CD14-positive monocyte (primary cell): ENCODE measurements around the gene PSMD1. TPM values are rescaled to one million over a fixed set of nuclear protein-coding genes. Genes with fewer than 3 reads are reported as not detected.

Source experiments
- DNase-seq, 3 donors: peaks; one replicate each; pipeline ENCODE4 v3.0.0-alpha.2; 2011 to 2022
- H2AFZ ChIP-seq: 2 replicates; pipeline ENCODE4 v1.6.0; 2012; ENCODE audit warnings: mild to moderate bottlenecking, low read depth, low read length, inconsistent platforms; ENCODE audit not compliant: insufficient read depth, poor library complexity, severe bottlenecking
- H3K27ac ChIP-seq, 2 donors: 1 replicate in 1 of 2; 2 replicates in 1 of 2; pipeline ENCODE4 v1.5.1; 2012 to 2013; ENCODE audit warnings: low read length in 2 of 2, control low read depth in 1 of 2, inconsistent platforms in 1 of 2, low read depth in 1 of 2, mild to moderate bottlenecking in 1 of 2
- H3K27me3 ChIP-seq, 2 donors: one replicate each; pipeline versions ENCODE4 v1.6.0 to v1.6.1; 2011 to 2013; ENCODE audit warnings: low read length in 2 of 2; ENCODE audit not compliant: control insufficient read depth in 2 of 2, insufficient read depth in 2 of 2
- H3K36me3 ChIP-seq, 2 donors: replicated peaks in 1 of 2; 1 replicate in 1 of 2; 2 replicates in 1 of 2; pipeline versions ENCODE4 v1.5.1 to v1.6.1; 2012 to 2013; ENCODE audit warnings: low read length in 2 of 2, control low read depth in 1 of 2, inconsistent platforms in 1 of 2, mild to moderate bottlenecking in 1 of 2; ENCODE audit not compliant: insufficient read depth in 2 of 2, control insufficient read depth in 1 of 2
- H3K4me1 ChIP-seq, 2 donors: 1 replicate in 1 of 2; 2 replicates in 1 of 2; pipeline versions ENCODE4 v1.5.1 to v1.6.1; 2012 to 2013; ENCODE audit warnings: low read length in 2 of 2, control low read depth in 1 of 2, inconsistent platforms in 1 of 2, mild to moderate bottlenecking in 1 of 2, moderate library complexity in 1 of 2; ENCODE audit not compliant: insufficient read depth in 2 of 2, control insufficient read depth in 1 of 2
- H3K4me2 ChIP-seq: replicated peaks from 2 replicates; pipeline ENCODE3; 2012; ENCODE audit warnings: low read length, moderate library complexity, mild to moderate bottlenecking; ENCODE audit not compliant: poor library complexity, severe bottlenecking; ENCODE audit errors: extremely low read depth
- H3K4me3 ChIP-seq, 3 experiments: fragments of 200-600 bp in 1 of 3; sonication (generic) in 1 of 3; replicated peaks in 1 of 3; 1 replicate in 2 of 3; 2 replicates in 1 of 3; pipeline ENCODE4 v1.5.1; 2011 to 2013; ENCODE audit warnings: low read length in 3 of 3, mild to moderate bottlenecking in 3 of 3, control low read depth in 2 of 3, low read depth in 2 of 3, inconsistent platforms in 1 of 3, moderate library complexity in 1 of 3
- H3K79me2 ChIP-seq: 2 replicates; pipeline ENCODE4 v1.6.0; 2012; ENCODE audit warnings: mild to moderate bottlenecking, control low read depth, inconsistent platforms, low read length, moderate library complexity; ENCODE audit not compliant: insufficient read depth
- H3K9ac ChIP-seq: 2 replicates; pipeline ENCODE4 v1.6.0; 2017; ENCODE audit warnings: low read length, mild to moderate bottlenecking; ENCODE audit not compliant: insufficient read depth, poor library complexity, severe bottlenecking
- H3K9me3 ChIP-seq, 2 donors: replicated peaks in 1 of 2; 1 replicate in 1 of 2; 2 replicates in 1 of 2; pipeline versions ENCODE4 v1.5.1 to v1.6.1; 2012 to 2013; ENCODE audit warnings: low read length in 2 of 2, control low read depth in 1 of 2; ENCODE audit not compliant: control insufficient read depth in 1 of 2, insufficient read depth in 1 of 2
- H4K20me1 ChIP-seq: 2 replicates; pipeline ENCODE4 v1.6.0; 2012; ENCODE audit warnings: mild to moderate bottlenecking, low read length, control low read depth, moderate library complexity; ENCODE audit not compliant: insufficient read depth
- H3K27ac Mint-ChIP-seq, 7 donors: one replicate each; pipeline ENCODE4 v1.8.0; 2020; ENCODE audit warnings: mild to moderate bottlenecking in 7 of 7, mixed read lengths in 7 of 7, moderate library complexity in 6 of 7, inconsistent platforms in 2 of 7
- H3K27me3 Mint-ChIP-seq, 3 donors: one replicate each; pipeline ENCODE4 v1.8.0; 2021 to 2022; ENCODE audit warnings: low read depth in 3 of 3, mild to moderate bottlenecking in 3 of 3, mixed read lengths in 3 of 3, moderate library complexity in 3 of 3, inconsistent platforms in 1 of 3
- H3K36me3 Mint-ChIP-seq, 2 donors: one replicate each; pipeline ENCODE4 v1.8.0; 2020; ENCODE audit warnings: mixed read lengths in 2 of 2, inconsistent platforms in 1 of 2, mild to moderate bottlenecking in 1 of 2
- H3K4me1 Mint-ChIP-seq: one replicate; pipeline ENCODE4 v1.8.0; 2020; ENCODE audit warnings: mild to moderate bottlenecking, mixed read lengths
- H3K4me3 Mint-ChIP-seq, 2 donors: one replicate each; pipeline ENCODE4 v1.8.0; 2020; ENCODE audit warnings: mild to moderate bottlenecking in 2 of 2, mixed read lengths in 2 of 2, moderate library complexity in 1 of 2
- H3K9me3 Mint-ChIP-seq, 7 donors: one replicate each; pipeline ENCODE4 v1.8.0; 2020 to 2022; ENCODE audit warnings: mixed read lengths in 7 of 7, mild to moderate bottlenecking in 6 of 7, moderate library complexity in 6 of 7, inconsistent platforms in 2 of 7
- CTCF ChIP-seq: fragments of 200-600 bp; IDR thresholded peaks from one replicate; pipeline ENCODE4 v1.8.0; 2022; ENCODE audit warnings: antibody characterized with exemption, mild to moderate bottlenecking
- WGBS: methylation state at CpG from one replicate; pipeline ENCODE4 v1.1.5; 2013; ENCODE audit warnings: missing lambda C conversion rate; ENCODE audit not compliant: insufficient coverage; 5-methylcytosine and 5-hydroxymethylcytosine counted together
- intact Hi-C, 2 donors: fragments of 100-400 bp; cut with micrococcal nuclease; formaldehyde crosslinking; loops; one replicate each; pipeline versions ENCODE4 v1.15.0 to v1.15.1; 2023
- polyA plus RNA-seq, 3 donors: library from polyadenylated mRNA; depleted of rRNA in 1 of 3; unstranded in 2 of 3; stranded (reverse) in 1 of 3; fragments of 300-500 nt in 2 of 3; fragments of >200 nt in 1 of 3; fragmentation: Illumina TruSeq in 2 of 3; gene quantifications; 1 replicate in 2 of 3; 2 replicates in 1 of 3; pipeline ENCODE4 v1.2.3, GENCODE V29; 2012 to 2021

PSMD1 gene
- polyA plus RNA-seq, 3 donors = 23.5 to 53.9 (median 37.7) TPM

- H2AFZ ChIP-seq = no peak overlapping the region
- no peaks in the 10 kb centered on the region for H3K36me3 ChIP-seq
- peaks cover 7 to 18% (median 13%) of the 10 kb centered on the region in 3 donors for H3K27me3 Mint-ChIP-seq
- H3K27ac ChIP-seq = no peak overlapping the region
- no peaks in the 10 kb centered on the region for H4K20me1 ChIP-seq
- no CpG with 5 or more reads among the region's 3 CpGs for WGBS
- H3K4me1 Mint-ChIP-seq = peaks cover 9% of the 10 kb centered on the region
- DNase-seq = no peak
- no peaks in the 10 kb centered on the region for H3K9me3 Mint-ChIP-seq
- no peaks in the 10 kb centered on the region for H3K9me3 ChIP-seq
- H3K79me2 ChIP-seq = no peaks in the 10 kb centered on the region
- no peak overlapping the region for H3K27ac Mint-ChIP-seq
- peaks cover 0 to 11% of the 10 kb centered on the region in 2 donors for H3K4me1 ChIP-seq
- H3K4me3 ChIP-seq = no peak overlapping the region
- no peaks in the 10 kb centered on the region for H3K36me3 Mint-ChIP-seq
- no peak overlapping the region for H3K4me3 Mint-ChIP-seq
- no peak overlapping the region for H3K9ac ChIP-seq
- no peak overlapping the region for H3K4me2 ChIP-seq
- TF ChIP-seq CTCF = no peak
- intact Hi-C loops = no loop called here
- no peaks in the 10 kb centered on the region for H3K27me3 ChIP-seq
Measured at GRCh38 chr2:231012463-231012862, 44.2 kb upstream of the PSMD1 start.

- Histone ChIP-seq H2AFZ (no peak overlapping the region), H3K36me3 (no peaks in the 10 kb centered on the region), H3K79me2 (no peaks in the 10 kb centered on the region), H3K9ac (no peak overlapping the region), H3K27ac (no peak overlapping the region), H4K20me1 (no peaks in the 10 kb centered on the region), H3K4me3 (no peak overlapping the region), H3K4me1 (peaks cover 0 to 11% of the 10 kb centered on the region in 2 donors), H3K27me3 (no peaks in the 10 kb centered on the region), H3K9me3 (no peaks in the 10 kb centered on the region), H3K4me2 (no peak overlapping the region)
- Mint-ChIP-seq H3K4me1 (peaks cover 9% of the 10 kb centered on the region), H3K27me3 (peaks cover 7 to 16% (median 12%) of the 10 kb centered on the region in 3 donors), H3K27ac (no peak overlapping the region), H3K9me3 (no peaks in the 10 kb centered on the region), H3K4me3 (no peak overlapping the region), H3K36me3 (no peaks in the 10 kb centered on the region)
- no CpG with 5 or more reads among the region's 3 CpGs for WGBS
- intact Hi-C loops = no loop called here
- TF ChIP-seq CTCF = no peak
- no peak for DNase-seq
Measured at GRCh38 chr2:231013820-231014219, 42.8 kb upstream of the PSMD1 start.
